Left ventricle myocardium superior (tissue), 1 donor: Measurements from ENCODE around the gene SPEG. TPM values are rescaled to one million over a fixed set of nuclear protein-coding genes. Genes with fewer than 3 reads are reported as not detected.
A peak's percentile ranks its signal among the peaks of the same experiment; 100 is the strongest.

Source experiments
- ATAC-seq: fragments of 200-7000 bp; cut with Tn5 transposase; one replicate; pipeline ENCODE4 v1.9.1; 2020; ENCODE audit warnings: mild to moderate bottlenecking, moderate library complexity
- DNase-seq: peaks from one replicate; pipeline ENCODE4 v3.0.0-alpha.2; 2020
- intact Hi-C: fragments of 100-400 bp; cut with micrococcal nuclease; formaldehyde crosslinking; loops from one replicate; pipeline ENCODE4 v1.11.0; 2022
- total RNA-seq: library from RNA; stranded (reverse); fragmentation: NEBNext Ultra II Directional; extraction: Animal tissue kit (Norgen Biotek cat#: 25700); gene quantifications from one replicate; pipeline ENCODE4 v1.2.1, GENCODE V29; 2021
- donor health status: DM: no; HTN: yes; CAD: no; lungs with severe emphysema.

Gene SPEG
- total RNA-seq, 1 donor from 2014 or later = 111 TPM

GRCh38 chr2:219452361-219453317, 18.0 kb downstream of the SPEG start:
- DNase-seq (peak; percentile 64), ATAC-seq (peak; percentile 74)
- intact Hi-C loops = no loop called here

- intact Hi-C loops = no loop called here
- DNase-seq (peak; percentile 85), ATAC-seq (peak; percentile 70)
Measured at GRCh38 chr2:219453671-219454590, 19.3 kb downstream of the SPEG start.

GRCh38 chr2:219455581-219455980, 20.9 kb downstream of the SPEG start:
- ATAC-seq (no peak), DNase-seq (no peak)
- intact Hi-C loops = no loop called here

GRCh38 chr2:219457784-219458369, 23.2 kb downstream of the SPEG start:
- ATAC-seq (no peak), DNase-seq (no peak)
- intact Hi-C loops = no loop called here

GRCh38 chr2:219458996-219459395, 24.4 kb downstream of the SPEG start:
- ATAC-seq = no peak
- no peak for DNase-seq
- intact Hi-C loops = no loop called here

- intact Hi-C loops = loop anchor here (10.0 kb wide), 1 partner anchor 75 kb away; no protein-coding TSS in a partner anchor
- peak; percentile 64 for ATAC-seq
Measured at GRCh38 chr2:219459460-219460311, 25.0 kb downstream of the SPEG start.

GRCh38 chr2:219460424-219460926, 25.8 kb downstream of the SPEG start:
- peak; percentile 85 for ATAC-seq
- intact Hi-C loops = loop anchor here (10.0 kb wide), 1 partner anchor 74 kb away; no protein-coding TSS in a partner anchor
- DNase-seq = peak; percentile 87

More at GRCh38 chr2:219459460-219460311, 25.0 kb downstream of the SPEG start:
- peak; percentile 74 for DNase-seq

GRCh38 chr2:219461047-219461514, 26.4 kb downstream of the SPEG start:
- DNase-seq = peak; percentile 74
- intact Hi-C loops = loop anchor here (10.0 kb wide), 1 partner anchor 74 kb away; no protein-coding TSS in a partner anchor
- ATAC-seq = peak; percentile 66

- DNase-seq = peak; percentile 23
- intact Hi-C loops = loop anchor here (10.0 kb wide), 1 partner anchor 73 kb away; no protein-coding TSS in a partner anchor
- peak; percentile 2 for ATAC-seq
Measured at GRCh38 chr2:219461669-219462068, 27.0 kb downstream of the SPEG start.

- DNase-seq (no peak), ATAC-seq (no peak)
- intact Hi-C loops = loop anchor here (10.0 kb wide), 1 partner anchor 72 kb away; no protein-coding TSS in a partner anchor
Measured at GRCh38 chr2:219462349-219462748, 27.7 kb downstream of the SPEG start.

- DNase-seq = peak; percentile 22
- ATAC-seq = no peak
- intact Hi-C loops = loop anchor here (10.0 kb wide), 1 partner anchor 70 kb away; no protein-coding TSS in a partner anchor
Measured at GRCh38 chr2:219464286-219465032, 29.8 kb downstream of the SPEG start.

- no peak for ATAC-seq
- intact Hi-C loops = loop anchor here (10.0 kb wide), 1 partner anchor 69 kb away; no protein-coding TSS in a partner anchor
- peak; percentile 32 for DNase-seq
Measured at GRCh38 chr2:219465659-219466561, 31.3 kb downstream of the SPEG start.

GRCh38 chr2:219466816-219467735, 32.4 kb downstream of the SPEG start:
- peak; percentile 23 for DNase-seq
- intact Hi-C loops = loop anchor here (10.0 kb wide), 1 partner anchor 68 kb away; no protein-coding TSS in a partner anchor
- ATAC-seq = no peak

- intact Hi-C loops = loop anchor here (10.0 kb wide), 1 partner anchor 67 kb away; no protein-coding TSS in a partner anchor
- DNase-seq (no peak), ATAC-seq (no peak)
Measured at GRCh38 chr2:219467736-219468075, 33.1 kb downstream of the SPEG start.
